ENCODE results near the gene TBL1Y.

The TBL1Y gene

GRCh38 chrY:6999905-7000304 is 89.4 kb downstream of the TBL1Y start:
- H3K4me3 ChIP-seq (ENCODE audit: low read depth in 1 of 2, low read length in 2 of 2): no peak overlapping the region
- no peaks in the 10 kb centered on the region for H3K9me3 ChIP-seq (ENCODE audit: control insufficient read depth in 1 of 2, low read length in 2 of 2)
- no peak overlapping the region for H3K9ac ChIP-seq (ENCODE audit: low read depth in 1 of 2, low read length in 2 of 2)
- H3K27me3 ChIP-seq (ENCODE audit: control insufficient read depth in 1 of 2, insufficient read depth in 2 of 2, low read length in 2 of 2): no peaks in the 10 kb centered on the region
- no peak overlapping the region for H3K27ac ChIP-seq (ENCODE audit: low read depth, low read length)
- H3K36me3 ChIP-seq (ENCODE audit: control insufficient read depth in 1 of 2, insufficient read depth in 2 of 2, low read length in 2 of 2): no peaks in the 10 kb centered on the region
- no peaks in the 10 kb centered on the region for H3K4me1 ChIP-seq (ENCODE audit: control insufficient read depth in 1 of 2, insufficient read depth in 2 of 2, low read length in 2 of 2)

GRCh38 chrY:7002581-7002980 is 92.1 kb downstream of the TBL1Y start:
- Histone ChIP-seq H3K4me3 (ENCODE audit: low read depth in 1 of 2, low read length in 2 of 2) (no peak overlapping the region), H3K9ac (ENCODE audit: low read depth in 1 of 2, low read length in 2 of 2) (no peak overlapping the region), H3K36me3 (ENCODE audit: control insufficient read depth in 1 of 2, insufficient read depth in 2 of 2, low read length in 2 of 2) (no peaks in the 10 kb centered on the region), H3K27ac (ENCODE audit: low read depth, low read length) (no peak overlapping the region), H3K4me1 (ENCODE audit: control insufficient read depth in 1 of 2, insufficient read depth in 2 of 2, low read length in 2 of 2) (no peaks in the 10 kb centered on the region), H3K27me3 (ENCODE audit: control insufficient read depth in 1 of 2, insufficient read depth in 2 of 2, low read length in 2 of 2) (no peaks in the 10 kb centered on the region), H3K9me3 (ENCODE audit: control insufficient read depth in 1 of 2, low read length in 2 of 2) (no peaks in the 10 kb centered on the region)

GRCh38 chrY:7007911-7008310 is 97.4 kb downstream of the TBL1Y start:
- Histone ChIP-seq H3K27ac (ENCODE audit: low read depth, low read length) (no peak overlapping the region), H3K4me3 (ENCODE audit: low read depth in 1 of 2, low read length in 2 of 2) (no peak overlapping the region), H3K9me3 (ENCODE audit: control insufficient read depth in 1 of 2, low read length in 2 of 2) (no peaks in the 10 kb centered on the region), H3K4me1 (ENCODE audit: control insufficient read depth in 1 of 2, insufficient read depth in 2 of 2, low read length in 2 of 2) (no peaks in the 10 kb centered on the region), H3K27me3 (ENCODE audit: control insufficient read depth in 1 of 2, insufficient read depth in 2 of 2, low read length in 2 of 2) (no peaks in the 10 kb centered on the region), H3K36me3 (ENCODE audit: control insufficient read depth in 1 of 2, insufficient read depth in 2 of 2, low read length in 2 of 2) (no peaks in the 10 kb centered on the region), H3K9ac (ENCODE audit: low read depth in 1 of 2, low read length in 2 of 2) (no peak overlapping the region)

- Histone ChIP-seq H3K4me1 (ENCODE audit: control insufficient read depth in 1 of 2, insufficient read depth in 2 of 2, low read length in 2 of 2) (no peaks in the 10 kb centered on the region), H3K9ac (ENCODE audit: low read depth in 1 of 2, low read length in 2 of 2) (no peak overlapping the region), H3K36me3 (ENCODE audit: control insufficient read depth in 1 of 2, insufficient read depth in 2 of 2, low read length in 2 of 2) (no peaks in the 10 kb centered on the region), H3K9me3 (ENCODE audit: control insufficient read depth in 1 of 2, low read length in 2 of 2) (no peaks in the 10 kb centered on the region), H3K4me3 (ENCODE audit: low read depth in 1 of 2, low read length in 2 of 2) (no peak overlapping the region), H3K27me3 (ENCODE audit: control insufficient read depth in 1 of 2, insufficient read depth in 2 of 2, low read length in 2 of 2) (no peaks in the 10 kb centered on the region), H3K27ac (ENCODE audit: low read depth, low read length) (no peak overlapping the region)
Measured at GRCh38 chrY:7008578-7009355, 98.3 kb downstream of the TBL1Y start.

- no peaks in the 10 kb centered on the region for H3K4me1 ChIP-seq (ENCODE audit: control insufficient read depth in 1 of 2, insufficient read depth in 2 of 2, low read length in 2 of 2)
Measured at GRCh38 chrY:7013051-7013450, 102.6 kb downstream of the TBL1Y start.

GRCh38 chrY:7016521-7016920 is 106.0 kb downstream of the TBL1Y start:
- H3K9me3 ChIP-seq (ENCODE audit: control insufficient read depth in 1 of 2, low read length in 2 of 2): no peaks in the 10 kb centered on the region
- H3K9ac ChIP-seq (ENCODE audit: low read depth in 1 of 2, low read length in 2 of 2): no peak overlapping the region
- H3K4me3 ChIP-seq (ENCODE audit: low read depth in 1 of 2, low read length in 2 of 2): no peak overlapping the region
- H3K27ac ChIP-seq (ENCODE audit: low read depth, low read length): no peak overlapping the region
- no peaks in the 10 kb centered on the region for H3K36me3 ChIP-seq (ENCODE audit: control insufficient read depth in 1 of 2, insufficient read depth in 2 of 2, low read length in 2 of 2)
- H3K27me3 ChIP-seq (ENCODE audit: control insufficient read depth in 1 of 2, insufficient read depth in 2 of 2, low read length in 2 of 2): no peaks in the 10 kb centered on the region
- H3K4me1 ChIP-seq (ENCODE audit: control insufficient read depth in 1 of 2, insufficient read depth in 2 of 2, low read length in 2 of 2): no peaks in the 10 kb centered on the region

More at GRCh38 chrY:7013051-7013450, 102.6 kb downstream of the TBL1Y start:
- Histone ChIP-seq H3K27me3 (ENCODE audit: control insufficient read depth in 1 of 2, insufficient read depth in 2 of 2, low read length in 2 of 2) (no peaks in the 10 kb centered on the region), H3K27ac (ENCODE audit: low read depth, low read length) (no peak overlapping the region), H3K36me3 (ENCODE audit: control insufficient read depth in 1 of 2, insufficient read depth in 2 of 2, low read length in 2 of 2) (no peaks in the 10 kb centered on the region), H3K4me3 (ENCODE audit: low read depth in 1 of 2, low read length in 2 of 2) (no peak overlapping the region), H3K9ac (ENCODE audit: low read depth in 1 of 2, low read length in 2 of 2) (no peak overlapping the region), H3K9me3 (ENCODE audit: control insufficient read depth in 1 of 2, low read length in 2 of 2) (no peaks in the 10 kb centered on the region)

- no peaks in the 10 kb centered on the region for H3K36me3 ChIP-seq (ENCODE audit: control insufficient read depth in 1 of 2, insufficient read depth in 2 of 2, low read length in 2 of 2)
- H3K27me3 ChIP-seq (ENCODE audit: control insufficient read depth in 1 of 2, insufficient read depth in 2 of 2, low read length in 2 of 2): no peaks in the 10 kb centered on the region
- H3K4me3 ChIP-seq (ENCODE audit: low read depth in 1 of 2, low read length in 2 of 2): no peak overlapping the region
- H3K9ac ChIP-seq (ENCODE audit: low read depth in 1 of 2, low read length in 2 of 2): no peak overlapping the region
- no peaks in the 10 kb centered on the region for H3K4me1 ChIP-seq (ENCODE audit: control insufficient read depth in 1 of 2, insufficient read depth in 2 of 2, low read length in 2 of 2)
- H3K27ac ChIP-seq (ENCODE audit: low read depth, low read length): no peak overlapping the region
- H3K9me3 ChIP-seq (ENCODE audit: control insufficient read depth in 1 of 2, low read length in 2 of 2): no peaks in the 10 kb centered on the region
Measured at GRCh38 chrY:7017244-7018080, 107.0 kb downstream of the TBL1Y start.

GRCh38 chrY:7039037-7039436 is 128.5 kb downstream of the TBL1Y start:
- Histone ChIP-seq H3K27me3 (ENCODE audit: control insufficient read depth in 1 of 2, insufficient read depth in 2 of 2, low read length in 2 of 2) (no peaks in the 10 kb centered on the region), H3K36me3 (ENCODE audit: control insufficient read depth in 1 of 2, insufficient read depth in 2 of 2, low read length in 2 of 2) (no peaks in the 10 kb centered on the region), H3K9me3 (ENCODE audit: control insufficient read depth in 1 of 2, low read length in 2 of 2) (no peaks in the 10 kb centered on the region), H3K4me1 (ENCODE audit: control insufficient read depth in 1 of 2, insufficient read depth in 2 of 2, low read length in 2 of 2) (no peaks in the 10 kb centered on the region), H3K27ac (ENCODE audit: low read depth, low read length) (no peak overlapping the region), H3K4me3 (ENCODE audit: low read depth in 1 of 2, low read length in 2 of 2) (no peak overlapping the region), H3K9ac (ENCODE audit: low read depth in 1 of 2, low read length in 2 of 2) (no peak overlapping the region)

GRCh38 chrY:7040662-7041061 is 130.2 kb downstream of the TBL1Y start:
- Histone ChIP-seq H3K27me3 (ENCODE audit: control insufficient read depth in 1 of 2, insufficient read depth in 2 of 2, low read length in 2 of 2) (no peaks in the 10 kb centered on the region), H3K9me3 (ENCODE audit: control insufficient read depth in 1 of 2, low read length in 2 of 2) (no peaks in the 10 kb centered on the region), H3K36me3 (ENCODE audit: control insufficient read depth in 1 of 2, insufficient read depth in 2 of 2, low read length in 2 of 2) (no peaks in the 10 kb centered on the region), H3K4me1 (ENCODE audit: control insufficient read depth in 1 of 2, insufficient read depth in 2 of 2, low read length in 2 of 2) (no peaks in the 10 kb centered on the region), H3K4me3 (ENCODE audit: low read depth in 1 of 2, low read length in 2 of 2) (no peak overlapping the region), H3K27ac (ENCODE audit: low read depth, low read length) (no peak overlapping the region), H3K9ac (ENCODE audit: low read depth in 1 of 2, low read length in 2 of 2) (no peak overlapping the region)

- Histone ChIP-seq H3K9ac (ENCODE audit: low read depth in 1 of 2, low read length in 2 of 2) (no peak overlapping the region), H3K27ac (ENCODE audit: low read depth, low read length) (no peak overlapping the region), H3K36me3 (ENCODE audit: control insufficient read depth in 1 of 2, insufficient read depth in 2 of 2, low read length in 2 of 2) (no peaks in the 10 kb centered on the region), H3K9me3 (ENCODE audit: control insufficient read depth in 1 of 2, low read length in 2 of 2) (no peaks in the 10 kb centered on the region), H3K4me1 (ENCODE audit: control insufficient read depth in 1 of 2, insufficient read depth in 2 of 2, low read length in 2 of 2) (no peaks in the 10 kb centered on the region), H3K27me3 (ENCODE audit: control insufficient read depth in 1 of 2, insufficient read depth in 2 of 2, low read length in 2 of 2) (no peaks in the 10 kb centered on the region), H3K4me3 (ENCODE audit: low read depth in 1 of 2, low read length in 2 of 2) (no peak overlapping the region)
Measured at GRCh38 chrY:7041983-7042382, 131.5 kb downstream of the TBL1Y start.

Measured in duodenal mucosa (tissue), 2 donors.